Measurements from ENCODE around the gene FNIP1.

DNA sequence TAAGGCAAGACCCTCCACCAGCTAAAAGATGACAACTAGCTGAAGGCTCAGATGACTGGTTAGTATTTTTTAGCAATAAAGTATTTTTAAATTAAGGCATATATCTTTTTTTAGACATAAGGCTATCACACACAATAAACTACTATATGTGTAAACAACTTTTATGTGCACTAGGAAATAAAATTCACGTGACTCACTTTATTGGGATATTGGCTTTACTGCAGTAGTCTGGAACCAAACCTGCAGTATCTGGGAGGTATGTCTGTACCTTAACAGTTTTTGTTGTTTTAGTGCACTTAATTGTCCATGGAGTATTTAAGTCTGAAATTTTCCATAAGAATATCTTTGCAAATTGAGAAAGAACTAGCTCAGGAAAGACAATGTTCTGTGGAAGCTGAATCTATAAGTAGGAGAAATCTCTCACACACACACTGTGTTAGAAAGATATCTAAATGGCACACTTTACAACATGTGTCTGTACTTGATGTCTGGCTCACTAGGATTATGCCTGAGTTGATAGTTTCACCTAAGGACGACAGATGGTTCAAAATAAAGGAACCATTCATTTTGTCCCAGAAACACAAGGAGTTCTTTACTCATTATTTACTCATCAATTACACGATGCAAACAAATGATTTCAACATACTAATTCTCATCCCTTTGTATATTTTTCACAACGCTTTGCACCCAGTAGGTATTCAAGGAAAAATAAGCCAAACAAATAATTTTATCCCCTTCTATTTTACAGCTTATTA, 166.4 kb downstream of the FNIP1 start:
- TF ChIP-seq, protein P1, sequence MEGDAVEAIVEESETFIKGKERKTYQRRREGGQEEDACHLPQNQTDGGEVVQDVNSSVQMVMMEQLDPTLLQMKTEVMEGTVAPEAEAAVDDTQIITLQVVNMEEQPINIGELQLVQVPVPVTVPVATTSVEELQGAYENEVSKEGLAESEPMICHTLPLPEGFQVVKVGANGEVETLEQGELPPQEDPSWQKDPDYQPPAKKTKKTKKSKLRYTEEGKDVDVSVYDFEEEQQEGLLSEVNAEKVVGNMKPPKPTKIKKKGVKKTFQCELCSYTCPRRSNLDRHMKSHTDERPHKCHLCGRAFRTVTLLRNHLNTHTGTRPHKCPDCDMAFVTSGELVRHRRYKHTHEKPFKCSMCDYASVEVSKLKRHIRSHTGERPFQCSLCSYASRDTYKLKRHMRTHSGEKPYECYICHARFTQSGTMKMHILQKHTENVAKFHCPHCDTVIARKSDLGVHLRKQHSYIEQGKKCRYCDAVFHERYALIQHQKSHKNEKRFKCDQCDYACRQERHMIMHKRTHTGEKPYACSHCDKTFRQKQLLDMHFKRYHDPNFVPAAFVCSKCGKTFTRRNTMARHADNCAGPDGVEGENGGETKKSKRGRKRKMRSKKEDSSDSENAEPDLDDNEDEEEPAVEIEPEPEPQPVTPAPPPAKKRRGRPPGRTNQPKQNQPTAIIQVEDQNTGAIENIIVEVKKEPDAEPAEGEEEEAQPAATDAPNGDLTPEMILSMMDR (IDR thresholded peaks at IDR 0.05): no peak
- no peak for TF ChIP-seq POLR2A (IDR thresholded peaks at IDR 0.05)

Measured in vagina (tissue), 2 donors.